ENCODE results near the gene CDK5RAP3.
"Not testable (repeated sequence)": the region's sequence is repeated elsewhere in the genome, so short reads cannot be mapped to it uniquely, and the experiment has no call there.

CDK5RAP3 gene

DNA sequence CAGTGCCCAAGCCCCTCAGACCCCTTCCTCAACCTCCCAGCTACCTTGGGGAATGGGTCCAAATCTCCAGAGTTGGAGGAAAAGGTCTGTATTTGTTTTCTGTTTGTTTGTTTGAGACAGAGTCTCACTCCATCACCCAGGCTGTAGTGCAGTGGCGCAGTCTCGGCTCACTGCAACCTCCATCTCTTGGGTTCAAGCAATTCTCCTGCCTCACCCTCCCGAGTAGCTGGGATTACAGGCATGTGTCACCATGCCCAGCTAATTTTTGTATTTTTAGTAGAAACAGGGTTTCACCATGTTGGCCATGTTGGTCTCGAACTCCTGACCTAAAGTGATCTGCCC is 46.9 kb downstream of the CDK5RAP3 start:
- DNase-seq (ENCODE audit: insufficient read length, low spot score); FAIRE-seq: not testable (repeated sequence)

DNA sequence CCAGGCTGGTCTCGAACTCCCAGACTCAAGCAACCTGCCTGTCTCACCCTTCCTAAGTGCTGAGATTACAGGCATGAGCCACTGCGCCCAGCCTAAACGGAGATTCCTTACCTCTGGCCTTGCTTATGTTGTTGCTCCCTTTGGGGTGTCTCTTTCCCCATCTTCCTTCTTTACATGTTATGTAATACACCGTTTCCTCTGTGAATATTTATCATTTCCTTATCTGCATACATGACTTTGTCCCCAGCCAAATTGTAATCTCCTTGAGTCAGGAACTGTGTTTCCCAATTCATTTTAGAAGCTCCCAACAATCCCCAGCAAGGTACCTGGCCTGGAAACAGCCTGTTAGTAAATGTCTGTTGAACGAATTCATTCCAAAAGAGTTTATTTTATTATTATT is 51.0 kb downstream of the CDK5RAP3 start:
- no peak for FAIRE-seq
- DNase-seq (ENCODE audit: insufficient read length, low spot score) = no peak

DNA sequence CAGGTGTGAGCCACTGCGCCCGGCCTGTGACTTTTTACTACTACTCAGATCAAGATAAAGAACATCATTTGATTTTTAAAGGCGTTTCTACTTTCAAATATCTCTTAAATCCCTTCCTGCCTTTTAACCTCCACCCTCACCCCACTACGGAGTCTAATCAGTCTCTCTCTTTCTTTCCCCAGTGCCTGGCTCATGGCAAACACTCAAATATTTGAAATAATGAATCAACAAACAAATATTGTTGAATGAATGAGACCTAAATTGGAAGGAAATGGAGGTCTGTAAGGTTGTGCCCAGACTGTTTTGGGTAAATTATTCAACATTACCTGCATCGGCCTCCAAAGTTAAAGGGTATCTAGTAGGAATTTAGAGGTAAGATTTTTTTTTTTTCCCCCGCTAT is 52.0 kb downstream of the CDK5RAP3 start:
- no peak for FAIRE-seq

DNA sequence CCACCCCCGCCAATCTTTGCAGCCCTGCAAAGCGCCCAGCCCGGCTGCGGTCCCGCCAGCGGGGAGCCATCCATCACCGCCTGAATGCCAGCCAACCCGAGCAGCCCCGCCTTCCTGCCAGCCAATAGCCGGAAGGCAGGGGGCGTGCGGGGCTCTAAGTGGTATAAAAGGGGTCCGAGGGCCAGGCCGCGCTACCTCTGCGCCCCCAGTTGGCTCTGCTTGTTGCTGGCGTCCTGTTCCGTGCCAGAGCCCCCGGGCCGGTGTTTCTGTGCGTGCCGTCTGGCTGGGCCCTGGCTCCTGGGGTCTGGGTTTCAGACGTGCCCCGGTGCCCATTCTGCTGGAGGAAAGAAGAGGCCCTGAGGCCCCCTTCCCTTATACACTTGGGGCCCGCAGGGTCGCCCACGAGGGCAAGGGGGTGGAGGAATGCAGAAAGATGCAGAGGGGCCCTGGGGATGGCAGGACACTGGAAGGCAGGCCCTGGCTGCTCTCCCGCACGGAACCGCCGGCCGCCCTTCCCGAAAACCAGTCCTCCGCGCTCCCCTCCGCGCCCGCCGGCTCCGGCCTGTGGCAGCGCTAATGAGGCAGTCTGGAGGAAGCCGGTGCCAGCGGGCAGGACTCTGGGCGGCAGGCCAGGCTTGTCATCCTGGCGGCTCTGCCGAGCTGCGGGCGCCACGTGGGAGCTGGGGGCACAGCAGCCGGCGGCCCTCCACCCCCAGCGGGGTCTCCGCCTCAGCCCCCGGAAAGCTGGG is 52.7 kb downstream of the CDK5RAP3 start:
- DNase-seq (ENCODE audit: insufficient read length, low spot score) = no peak
- no peak for FAIRE-seq

More for the DNA sequence above, 52.0 kb downstream of the CDK5RAP3 start:
- no peak for DNase-seq (ENCODE audit: insufficient read length, low spot score)

DNA sequence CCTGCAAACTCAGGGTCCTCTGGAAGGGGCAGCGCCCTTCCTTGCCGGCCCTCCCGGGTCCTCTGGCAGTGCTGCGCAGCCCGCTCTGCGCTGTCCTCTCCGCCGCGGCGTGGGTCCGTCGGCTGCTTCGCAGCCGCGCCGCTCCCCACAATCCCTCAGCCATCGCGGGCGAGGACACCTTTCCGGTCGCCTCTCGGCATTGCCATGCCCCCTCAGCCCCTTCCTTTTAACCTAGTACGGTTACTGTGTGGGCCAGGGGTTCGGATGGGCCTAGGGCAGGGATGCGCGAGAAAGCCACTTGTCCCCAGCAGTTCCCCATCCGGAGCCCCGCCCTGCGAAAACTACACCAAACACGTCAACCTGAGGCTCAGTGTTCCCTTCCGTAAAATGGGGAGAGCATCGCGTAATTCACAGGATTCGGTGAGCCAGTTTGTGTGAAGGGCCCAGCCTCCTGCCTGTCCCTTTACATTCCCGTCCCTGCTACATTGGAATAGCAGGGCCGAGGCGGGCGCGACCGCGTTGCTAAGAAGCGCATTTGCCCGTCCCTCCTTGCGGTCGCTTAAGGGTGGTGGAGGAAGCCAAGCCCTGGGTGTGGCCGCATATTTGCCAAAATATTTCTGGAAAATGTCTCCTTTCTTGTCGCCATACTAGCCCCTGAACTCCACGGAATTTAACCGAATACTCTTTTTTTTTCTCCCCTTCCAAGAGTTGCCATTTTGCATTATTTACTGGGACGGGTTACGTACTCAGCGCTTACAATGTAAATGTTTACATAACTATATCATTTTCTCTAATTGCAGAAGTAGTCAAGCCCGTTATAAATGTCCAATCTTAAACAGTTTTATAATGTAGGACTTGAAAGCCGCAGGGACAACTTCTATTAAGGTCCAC is 53.5 kb downstream of the CDK5RAP3 start:
- DNase-seq (ENCODE audit: insufficient read length, low spot score) = no peak
- FAIRE-seq = no peak

DNA sequence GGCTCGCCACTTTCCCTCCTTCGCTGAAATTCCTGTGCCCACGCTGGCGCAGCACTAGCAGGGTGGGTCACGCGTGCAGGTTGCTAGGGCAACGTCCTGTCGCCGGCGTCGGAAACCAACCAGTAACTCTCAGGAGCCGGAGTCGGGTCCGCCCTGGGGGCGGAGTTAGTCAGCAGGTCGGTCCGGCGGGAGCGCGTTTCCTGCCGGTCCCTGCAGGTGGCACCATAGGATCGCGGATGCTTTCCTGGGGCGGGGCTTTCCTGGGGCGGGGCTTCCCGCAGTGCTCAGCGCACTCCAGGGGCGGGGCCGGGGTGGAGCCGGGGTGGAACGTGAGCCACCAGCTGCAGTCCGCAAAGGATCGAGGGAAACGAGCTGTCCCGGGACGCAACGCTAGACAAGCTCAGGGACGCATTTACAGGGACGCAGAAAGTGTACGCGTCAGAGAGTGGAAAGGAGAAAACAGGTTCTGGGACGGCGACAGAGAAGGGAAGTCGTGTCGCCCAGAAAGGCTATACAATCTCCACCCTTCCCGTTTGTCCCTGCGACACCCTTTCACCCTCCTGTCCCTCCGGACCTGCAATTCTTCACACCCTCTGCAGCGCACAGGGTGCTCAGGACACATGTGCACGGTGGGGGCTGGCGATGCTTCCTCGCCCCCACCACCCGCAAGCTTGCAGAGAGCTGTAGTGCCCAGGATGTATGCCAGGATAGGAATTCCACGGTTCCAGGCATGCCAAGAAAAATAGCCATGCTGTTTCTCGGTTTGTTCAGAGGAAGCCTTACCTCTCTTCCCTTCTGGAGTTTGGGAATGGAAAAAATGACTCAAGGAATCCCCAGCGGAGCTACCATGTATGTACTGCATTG is 54.4 kb downstream of the CDK5RAP3 start:
- peak; percentile 85 for DNase-seq (ENCODE audit: insufficient read length, low spot score)
- peak; percentile 88 for FAIRE-seq

DNA sequence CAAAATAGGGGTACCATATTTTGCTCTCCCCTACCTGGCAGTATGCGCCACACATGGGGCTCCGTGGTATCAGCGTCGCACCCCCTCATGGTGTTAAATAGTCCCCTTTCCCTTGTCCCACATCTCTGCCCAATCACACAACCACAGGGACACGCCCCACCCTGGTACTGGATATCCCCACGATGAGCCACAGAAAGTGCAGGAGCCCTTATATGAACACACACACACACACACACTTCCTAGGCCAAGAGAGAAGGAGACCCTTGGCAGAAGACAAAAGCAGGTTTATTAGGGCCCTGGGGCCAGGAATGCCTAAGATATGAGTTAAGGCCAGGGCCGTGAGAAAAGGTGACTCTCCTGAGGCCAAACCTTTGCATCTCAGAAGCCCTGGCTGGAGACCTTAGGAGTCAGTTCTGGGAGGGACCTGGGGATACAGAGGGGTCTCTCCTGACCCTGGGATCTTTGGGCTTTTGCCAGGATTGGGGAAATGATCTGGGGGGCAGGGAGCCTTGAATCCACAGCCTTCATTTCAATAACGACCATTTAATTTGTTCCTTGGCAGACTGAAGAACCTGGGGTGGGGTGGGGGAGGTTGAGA is 55.1 kb downstream of the CDK5RAP3 start:
- no peak for FAIRE-seq
- no peak for DNase-seq (ENCODE audit: insufficient read length, low spot score)

DNA sequence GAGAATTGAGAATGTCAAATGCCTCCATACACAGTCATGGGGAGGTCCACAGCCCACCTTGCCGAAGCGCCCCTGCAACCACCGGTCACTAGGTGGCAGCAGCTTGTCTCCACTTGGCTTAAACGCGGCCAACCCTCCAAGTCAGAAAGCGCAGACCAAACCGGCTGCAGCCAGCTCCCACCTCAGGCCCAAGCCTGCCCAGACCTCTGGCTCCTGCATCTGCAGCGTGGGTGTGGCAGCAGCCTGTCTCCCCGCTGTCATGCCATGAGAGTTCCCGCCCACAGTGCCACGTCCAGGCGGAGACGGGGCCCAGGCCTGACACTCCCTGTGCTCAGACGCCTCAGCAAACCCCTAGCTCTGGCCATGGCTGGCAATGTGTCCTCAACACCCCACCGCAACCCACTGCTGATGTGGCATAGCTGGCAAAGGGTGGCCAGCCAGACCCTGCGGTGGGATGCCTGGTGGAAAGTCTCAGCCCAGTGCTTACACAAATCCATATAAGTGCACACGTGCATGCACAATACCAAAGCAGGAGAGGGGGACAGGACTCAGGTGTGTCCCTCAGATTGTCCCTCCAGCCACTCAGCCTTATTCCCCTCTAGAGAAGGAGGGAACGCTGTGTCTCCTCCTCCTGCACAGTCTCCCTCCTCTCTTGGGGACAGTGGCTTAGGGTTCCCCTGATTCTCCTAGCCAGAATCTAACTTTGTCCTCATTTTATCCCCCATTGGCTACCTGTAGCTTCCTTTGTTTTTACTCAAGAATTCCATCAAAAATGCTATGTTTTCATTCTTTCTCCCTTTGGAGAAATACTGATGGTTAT is 55.8 kb downstream of the CDK5RAP3 start:
- DNase-seq (ENCODE audit: insufficient read length, low spot score) = peak; percentile 74

DNA sequence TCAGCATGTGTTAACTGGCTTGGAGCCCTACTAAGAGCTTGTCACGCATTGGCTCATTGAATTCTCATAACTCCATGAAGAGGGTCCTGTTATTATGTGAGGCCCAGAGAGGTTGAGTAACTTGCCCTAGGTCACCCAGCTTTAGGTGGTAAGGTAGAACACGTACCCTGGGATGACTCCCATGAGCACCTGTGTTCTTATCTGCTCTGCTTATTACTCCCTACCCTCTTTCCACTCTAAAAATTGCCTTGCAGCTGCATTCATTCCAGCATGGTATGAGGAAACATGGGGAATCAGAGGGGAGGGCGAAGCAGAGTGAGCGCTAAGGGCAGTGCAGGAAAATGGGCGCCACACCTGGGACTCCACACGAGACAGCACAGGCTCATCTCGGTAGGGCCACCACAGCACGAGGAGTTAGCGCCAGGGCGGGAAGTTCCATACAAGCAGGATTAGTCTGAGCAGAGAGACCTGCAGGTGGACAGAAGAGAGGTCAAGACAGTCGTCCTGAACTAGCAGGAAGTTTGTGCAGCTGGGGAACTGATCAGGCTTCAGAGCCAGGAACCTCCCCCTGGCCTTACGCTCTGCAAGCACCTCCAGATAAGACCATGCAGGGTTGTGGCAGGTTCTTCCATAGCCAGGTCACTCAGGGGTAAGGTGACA is 56.5 kb downstream of the CDK5RAP3 start:
- no peak for FAIRE-seq
- DNase-seq (ENCODE audit: insufficient read length, low spot score) = no peak

More for the DNA sequence above, 55.8 kb downstream of the CDK5RAP3 start:
- FAIRE-seq = peak; percentile 26

DNA sequence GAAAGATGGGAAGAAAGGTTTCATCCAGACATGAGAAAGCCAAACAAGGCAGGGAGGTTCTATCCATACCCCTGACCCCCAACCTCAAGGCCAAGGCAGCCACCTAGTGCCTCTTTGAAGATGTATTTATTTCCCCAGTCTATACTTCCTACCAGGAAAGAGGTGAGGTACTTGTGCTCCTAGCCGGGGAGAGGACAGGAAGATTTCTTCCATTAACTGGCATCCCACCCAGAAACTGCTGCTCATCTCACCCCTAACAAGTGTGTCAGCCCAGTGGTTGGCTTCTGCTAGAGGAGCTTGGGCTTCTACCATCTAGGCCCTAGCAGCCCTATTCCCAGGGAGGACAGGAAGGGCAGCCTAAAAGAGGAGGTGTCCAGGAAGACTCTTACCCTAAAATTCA is 57.8 kb downstream of the CDK5RAP3 start:
- FAIRE-seq (no peak), DNase-seq (ENCODE audit: insufficient read length, low spot score) (no peak)

DNA sequence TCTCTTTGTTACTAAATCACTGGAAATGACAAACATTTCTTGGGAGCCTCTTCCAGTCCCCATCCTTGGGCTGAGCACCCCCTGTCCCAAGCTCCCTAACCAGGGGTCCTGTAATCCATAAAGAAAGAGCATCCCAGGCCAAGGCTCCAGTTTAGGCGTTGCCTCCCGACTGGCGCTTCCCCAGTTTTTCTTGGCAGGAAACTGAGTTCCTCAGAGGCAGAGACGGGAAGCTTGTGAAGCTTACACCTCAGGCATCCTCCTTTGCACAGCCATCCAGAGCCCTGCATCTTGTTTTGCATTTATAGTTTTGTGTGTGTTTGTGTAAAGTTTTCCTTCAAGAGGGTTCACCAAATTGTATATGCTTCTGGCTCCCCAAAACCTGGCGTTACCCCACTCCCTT is 59.6 kb downstream of the CDK5RAP3 start:
- FAIRE-seq = no peak
- no peak for DNase-seq (ENCODE audit: insufficient read length, low spot score)

Data from GM19239 (cell line).